ENCODE measurements around the gene ENTREP1. TPM values are rescaled to one million over a fixed set of nuclear protein-coding genes. Genes with fewer than 3 reads are reported as not detected.

Gene ENTREP1
- total RNA-seq, 1 experiment from 2014 or later = 21.3 TPM

DNA sequence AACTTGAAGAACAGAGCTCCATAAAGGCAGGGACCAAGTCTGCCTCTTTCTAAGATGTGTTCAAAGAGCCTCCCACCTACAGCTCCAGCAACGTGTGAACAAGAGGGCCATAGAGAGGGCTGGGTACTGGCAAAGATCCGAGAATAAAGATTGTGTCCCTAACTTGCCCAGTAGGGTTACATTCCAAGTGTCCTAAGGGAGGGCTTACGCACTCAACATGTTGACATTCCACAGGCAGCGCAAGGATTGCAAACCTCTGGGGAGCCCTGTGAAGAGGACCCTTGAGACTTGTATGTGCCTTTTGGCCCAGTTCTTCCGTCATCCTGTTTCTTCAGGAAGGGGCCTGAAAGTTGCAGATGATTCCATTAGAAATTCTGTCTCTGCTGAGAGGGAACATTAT lies 48.2 kb upstream of the ENTREP1 start:
- no CpG with 5 or more reads among the region's 5 CpGs for WGBS (ENCODE audit: extremely low coverage, insufficient read length, low lambda C conversion rate)
- no peaks in the 10 kb centered on the region for H3K9me3 ChIP-seq (ENCODE audit: control insufficient read depth, low read depth, low read length)
- no peak overlapping the region for H2AK5ac ChIP-seq (ENCODE audit: insufficient read length, low read length)
- H2BK20ac ChIP-seq (ENCODE audit: low read depth, low read length, poor library complexity, severe bottlenecking) = no peak overlapping the region
- no peaks in the 10 kb centered on the region for H3K27me3 ChIP-seq (ENCODE audit: insufficient read depth, low read length)
- H4K8ac ChIP-seq (replicated peaks; ENCODE audit: insufficient read length, low read depth, low read length) = no peak overlapping the region
- H2BK12ac ChIP-seq (ENCODE audit: insufficient read length, low read depth, low read length) = no peak overlapping the region
- no peak overlapping the region for H2BK5ac ChIP-seq (ENCODE audit: insufficient read length, low read length)
- H3T11ph ChIP-seq (ENCODE audit: low read length) = no peak overlapping the region
- Mint-ChIP-seq H3K36me3 (ENCODE audit: insufficient read depth in 1 of 3, low read depth in 3 of 3) (peaks cover 8 to 26% (median 11%) of the 10 kb centered on the region in 3 experiments), H3K4me3 (no peak overlapping the region), H3K27ac (no peak overlapping the region), H3K9me3 (peaks cover 23 to 32% of the 10 kb centered on the region in 2 experiments), H3K27me3 (ENCODE audit: low read depth) (peaks cover 6% of the 10 kb centered on the region; the same call in 1 of the 2 replicates), H3K4me1 (peaks cover 14 to 24% of the 10 kb centered on the region in 2 experiments)
- no peak overlapping the region for H3K4ac ChIP-seq (ENCODE audit: low read depth, low read length)
- no peak overlapping the region for H4K5ac ChIP-seq (ENCODE audit: insufficient read length, low read depth, low read length)
- no peak overlapping the region for H3K4me2 ChIP-seq (ENCODE audit: insufficient read depth, insufficient read length, low read length)
- no peak for DNase-seq
- no peaks in the 10 kb centered on the region for H4K20me1 ChIP-seq (ENCODE audit: control insufficient read depth, insufficient read depth, insufficient read length)
- H2AFZ ChIP-seq (ENCODE audit: low read length) = no peak overlapping the region
- H3K56ac ChIP-seq (ENCODE audit: insufficient read length, low read depth, low read length) = no peak overlapping the region
- H4K91ac ChIP-seq (ENCODE audit: insufficient read length, low read depth, low read length) = no peak overlapping the region
- H3K4me1 ChIP-seq (ENCODE audit: insufficient read depth, low read length) = no peaks in the 10 kb centered on the region
- no peak overlapping the region for H2BK15ac ChIP-seq (ENCODE audit: low read depth, low read length)
- H3K23ac ChIP-seq (ENCODE audit: insufficient read length, low read depth, low read length) = no peak overlapping the region
- H3K79me1 ChIP-seq (ENCODE audit: insufficient read depth, low read depth, low read length, poor library complexity, severe bottlenecking) = no peaks in the 10 kb centered on the region
- no peak overlapping the region for H2BK120ac ChIP-seq (ENCODE audit: low read depth, low read length, poor library complexity, severe bottlenecking)
- H3K27ac ChIP-seq (ENCODE audit: insufficient read length, low read depth, low read length) = no peak overlapping the region
- H3K14ac ChIP-seq (ENCODE audit: insufficient read depth, low read length) = no peak overlapping the region
- H3K79me2 ChIP-seq (ENCODE audit: insufficient read depth, low read length) = no peaks in the 10 kb centered on the region
- no peak overlapping the region for H3K9ac ChIP-seq (ENCODE audit: extremely low read depth, insufficient read length, low read length)
- no peak overlapping the region for H3K18ac ChIP-seq (ENCODE audit: insufficient read length, low read depth, low read length)
- TF ChIP-seq, protein P1, sequence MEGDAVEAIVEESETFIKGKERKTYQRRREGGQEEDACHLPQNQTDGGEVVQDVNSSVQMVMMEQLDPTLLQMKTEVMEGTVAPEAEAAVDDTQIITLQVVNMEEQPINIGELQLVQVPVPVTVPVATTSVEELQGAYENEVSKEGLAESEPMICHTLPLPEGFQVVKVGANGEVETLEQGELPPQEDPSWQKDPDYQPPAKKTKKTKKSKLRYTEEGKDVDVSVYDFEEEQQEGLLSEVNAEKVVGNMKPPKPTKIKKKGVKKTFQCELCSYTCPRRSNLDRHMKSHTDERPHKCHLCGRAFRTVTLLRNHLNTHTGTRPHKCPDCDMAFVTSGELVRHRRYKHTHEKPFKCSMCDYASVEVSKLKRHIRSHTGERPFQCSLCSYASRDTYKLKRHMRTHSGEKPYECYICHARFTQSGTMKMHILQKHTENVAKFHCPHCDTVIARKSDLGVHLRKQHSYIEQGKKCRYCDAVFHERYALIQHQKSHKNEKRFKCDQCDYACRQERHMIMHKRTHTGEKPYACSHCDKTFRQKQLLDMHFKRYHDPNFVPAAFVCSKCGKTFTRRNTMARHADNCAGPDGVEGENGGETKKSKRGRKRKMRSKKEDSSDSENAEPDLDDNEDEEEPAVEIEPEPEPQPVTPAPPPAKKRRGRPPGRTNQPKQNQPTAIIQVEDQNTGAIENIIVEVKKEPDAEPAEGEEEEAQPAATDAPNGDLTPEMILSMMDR (conservative IDR thresholded peaks at IDR 0.05) = no peak
- no peaks in the 10 kb centered on the region for H3K23me2 ChIP-seq (ENCODE audit: insufficient read length, low read depth, low read length, poor library complexity, severe bottlenecking)
